ENCODE results near the gene EXOSC10. TPM values are rescaled to one million over a fixed set of nuclear protein-coding genes. Genes with fewer than 3 reads are reported as not detected.

EXOSC10 gene
- total and polyA plus RNA-seq, 8 donors: 15.1 to 118 (median 34.3) TPM

DNA sequence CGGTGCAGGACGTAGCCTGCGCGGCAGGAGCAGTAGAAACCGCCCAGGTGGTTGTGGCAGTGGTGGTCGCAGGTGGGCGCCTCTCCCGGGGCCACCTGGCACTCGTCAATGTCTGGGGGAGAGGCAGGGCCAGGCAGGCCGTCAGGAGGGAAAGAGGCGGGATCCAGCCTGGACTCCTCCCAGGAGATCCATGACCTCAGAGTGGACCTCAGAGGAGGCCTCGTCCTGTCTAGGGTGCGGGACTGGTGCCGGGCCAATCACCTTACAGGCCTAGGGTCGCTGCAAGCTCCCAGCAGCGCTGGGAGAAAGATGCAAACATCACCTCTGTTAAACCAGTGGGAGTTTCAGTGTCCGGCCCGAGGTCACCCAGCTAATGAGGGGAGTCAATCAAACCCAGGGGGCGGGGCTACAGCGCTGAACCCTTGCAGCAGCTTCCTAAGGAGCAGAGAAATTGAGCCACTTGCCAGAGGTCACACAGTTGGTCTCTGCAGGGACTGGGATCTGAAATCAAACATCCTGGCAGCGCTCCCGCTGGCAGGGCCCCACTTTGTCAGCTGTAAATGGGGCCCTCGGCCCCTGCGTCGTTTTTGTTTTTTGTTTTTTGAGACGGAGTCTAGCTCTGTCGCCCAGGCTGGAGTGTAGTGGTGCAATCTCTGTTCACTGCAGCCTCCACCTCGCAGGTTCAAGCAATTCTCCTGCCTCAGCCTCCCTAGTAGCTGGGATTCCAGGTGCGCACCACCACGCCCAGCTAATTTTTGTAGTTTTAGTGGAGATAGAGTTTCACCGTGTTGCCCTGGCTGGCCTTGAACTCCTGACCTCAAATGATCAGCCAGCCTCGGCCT, 54.0 kb downstream of the EXOSC10 start:
- intact Hi-C loops (cut with DNase I; ENCODE audit: low total_unique reads): no loop called here
- no peaks in the 10 kb centered on the region for H3K9me3 ChIP-seq
- peak in 1 of 2 donors; percentile 30 for DNase-seq
- TF ChIP-seq CTCF (IDR thresholded peaks at IDR 0.05) (no peak), POLR2A (IDR thresholded peaks at IDR 0.05) (no peak), EP300 (IDR thresholded peaks at IDR 0.05) (no peak), POLR2AphosphoS5 (IDR thresholded peaks at IDR 0.05) (no peak)
- H3K27ac ChIP-seq: no peak overlapping the region
- peaks cover 0 to 3% (median 1%) of the 10 kb centered on the region in 4 donors for H3K4me1 ChIP-seq
- WGBS, 5 donors: 47 to 55% (median 51%) methylated on average over 31 to 32 of the region's 32 CpGs
- peaks cover 0 to 8% (median 0%) of the 10 kb centered on the region in 3 donors for H3K27me3 ChIP-seq
- H3K4me3 ChIP-seq: no peak overlapping the region
- no peaks in the 10 kb centered on the region for H3K36me3 ChIP-seq

GRCh38 chr1:11044849-11045427, 54.7 kb downstream of the EXOSC10 start:
- WGBS, 5 donors: 78 to 82% (median 80%) methylated on average over 14 to 16 of the region's 16 CpGs
- intact Hi-C loops (cut with DNase I; ENCODE audit: low total_unique reads): no loop called here
- Histone ChIP-seq H3K9me3 (no peaks in the 10 kb centered on the region), H3K4me1 (peaks cover 0 to 3% (median 1%) of the 10 kb centered on the region in 4 donors), H3K36me3 (no peaks in the 10 kb centered on the region), H3K4me3 (no peak overlapping the region), H3K27ac (no peak overlapping the region), H3K27me3 (peaks cover 0 to 8% (median 0%) of the 10 kb centered on the region in 3 donors)
- DNase-seq: no peak
- TF ChIP-seq POLR2AphosphoS5 (IDR thresholded peaks at IDR 0.05) (no peak), POLR2A (IDR thresholded peaks at IDR 0.05) (no peak), EP300 (IDR thresholded peaks at IDR 0.05) (no peak), CTCF (IDR thresholded peaks at IDR 0.05) (no peak)

DNA sequence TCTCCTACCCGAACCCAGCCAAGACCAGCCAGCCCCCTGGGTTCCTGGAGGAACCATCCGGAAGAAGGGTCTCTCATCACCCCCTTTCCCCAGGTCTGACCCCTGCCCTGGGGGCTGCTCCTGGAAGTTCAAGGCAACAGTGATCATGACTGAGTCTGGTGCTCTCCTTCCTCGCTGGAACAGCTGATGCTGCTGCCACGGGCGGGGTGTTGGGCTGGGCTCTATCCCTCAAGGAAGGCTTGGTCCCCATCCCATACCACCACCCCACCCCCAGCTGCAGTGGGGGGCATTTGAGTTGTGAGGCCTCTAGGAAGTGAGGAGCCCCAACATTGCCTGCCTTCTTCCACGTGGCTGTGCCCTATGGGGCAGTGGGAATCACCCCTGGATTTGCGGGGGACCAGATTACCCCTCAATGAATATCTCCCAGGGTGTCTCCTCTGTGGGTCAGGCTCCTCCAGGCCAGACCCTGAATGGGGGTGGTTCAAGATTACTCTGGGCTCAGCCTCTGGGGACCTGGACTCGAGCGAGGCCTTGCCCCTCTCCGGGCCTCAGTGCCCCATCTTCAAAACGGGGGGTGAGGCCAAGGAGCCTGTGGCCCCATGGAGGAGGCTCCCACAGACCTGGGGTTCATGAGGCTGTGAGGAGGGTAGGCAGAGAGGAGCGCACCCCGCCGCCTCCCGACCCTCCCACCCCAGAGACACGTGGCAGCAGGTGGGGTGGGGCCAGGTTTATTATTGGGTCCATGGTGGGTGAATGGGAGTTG, 55.4 kb downstream of the EXOSC10 start:
- WGBS, 5 donors: 71 to 81% (median 75%) methylated on average over 10 to 16 of the region's 16 CpGs
- Histone ChIP-seq H3K27ac (no peak overlapping the region), H3K9me3 (no peaks in the 10 kb centered on the region), H3K4me1 (peaks cover 0 to 3% (median 1%) of the 10 kb centered on the region in 4 donors), H3K4me3 (no peak overlapping the region), H3K36me3 (no peaks in the 10 kb centered on the region), H3K27me3 (peaks cover 0 to 8% (median 0%) of the 10 kb centered on the region in 3 donors)
- intact Hi-C loops (cut with DNase I; ENCODE audit: low total_unique reads): no loop called here
- no peak for TF ChIP-seq POLR2A (IDR thresholded peaks at IDR 0.05)
- no peak for TF ChIP-seq CTCF (IDR thresholded peaks at IDR 0.05)
- TF ChIP-seq POLR2AphosphoS5 (IDR thresholded peaks at IDR 0.05): no peak
- TF ChIP-seq EP300 (IDR thresholded peaks at IDR 0.05): no peak
- no peak for DNase-seq

Data from stomach (tissue), 9 donors.